IMR-90 (cell line): Measurements from ENCODE around the gene CD209. TPM values are rescaled to one million over a fixed set of nuclear protein-coding genes. Genes with fewer than 3 reads are reported as not detected.

Experiments
- ATAC-seq: fragments of 200-7000 bp; cut with Tn5 transposase; 2 replicates; pipeline ENCODE4 v1.9.1; 2020; ENCODE audit warnings: low read depth, mild to moderate bottlenecking, moderate library complexity
- BruUV-seq: library from RNA; stranded (reverse); fragments of 400-500 nt; replicated peaks from 2 replicates; lab custom pipeline; 2021; lab: Mats Ljungman, UMichigan
- CTCF ChIA-PET: fragments of 300-600 bp; formaldehyde crosslinking; extraction: SDS; loops from one replicate; lab custom pipeline; 2021; ENCODE audit warnings: antibody characterized with exemption; lab: Yijun Ruan, JAX
- POLR2A ChIA-PET: fragments of 300-600 bp; sonication (Branson Sonifier 250); formaldehyde crosslinking; loops from one replicate; lab custom pipeline; 2022; ENCODE audit warnings: antibody characterized with exemption; ENCODE audit not compliant: unreplicated experiment; lab: Charles Lee
- DNase-seq: peaks from one replicate; pipeline ENCODE4 v3.0.0; 2013
- H2AFZ ChIP-seq: replicated peaks from 2 replicates; pipeline ENCODE3; 2013; ENCODE audit warnings: low read length, mild to moderate bottlenecking; ENCODE audit not compliant: poor library complexity
- H2AK5ac ChIP-seq: 2 replicates; pipeline ENCODE4 v1.6.1; 2013; ENCODE audit warnings: low read depth, low read length, inconsistent platforms
- H2AK9ac ChIP-seq: replicated peaks from 2 replicates; pipeline ENCODE3; 2013; ENCODE audit warnings: mild to moderate bottlenecking, low read depth, low read length, moderate library complexity; ENCODE audit not compliant: poor library complexity
- H2BK120ac ChIP-seq: 2 replicates; pipeline ENCODE4 v1.6.1; 2013; ENCODE audit warnings: low read depth, low read length, inconsistent platforms
- H2BK15ac ChIP-seq: 3 replicates; pipeline ENCODE4 v1.6.1; 2013; ENCODE audit warnings: low read depth, low read length, inconsistent platforms
- H2BK20ac ChIP-seq: 2 replicates; pipeline ENCODE4 v1.6.1; 2013; ENCODE audit warnings: low read depth, mild to moderate bottlenecking, inconsistent platforms, low read length, moderate library complexity
- H2BK5ac ChIP-seq: 2 replicates; pipeline ENCODE4 v1.6.1; 2013; ENCODE audit warnings: mild to moderate bottlenecking, low read depth, low read length, inconsistent platforms; ENCODE audit not compliant: poor library complexity, severe bottlenecking
- H3K14ac ChIP-seq: replicated peaks from 2 replicates; pipeline ENCODE4 v1.6.1; 2013; ENCODE audit warnings: low read depth, low read length, inconsistent platforms
- H3K18ac ChIP-seq: 2 replicates; pipeline ENCODE4 v1.6.1; 2013; ENCODE audit warnings: low read depth, low read length, control low read depth
- H3K23ac ChIP-seq: 2 replicates; pipeline ENCODE4 v1.6.1; 2013; ENCODE audit warnings: low read depth, low read length, inconsistent platforms
- H3K27ac ChIP-seq: 2 replicates; pipeline ENCODE4 v1.5.1; 2013; ENCODE audit warnings: mild to moderate bottlenecking, control low read depth, low read length; ENCODE audit not compliant: insufficient read depth
- H3K27me3 ChIP-seq: 2 replicates; pipeline ENCODE4 v1.6.1; 2013; ENCODE audit warnings: low read length; ENCODE audit not compliant: control insufficient read depth, insufficient read depth
- H3K36me3 ChIP-seq: 2 replicates; pipeline ENCODE4 v1.6.1; 2013; ENCODE audit warnings: low read length, mixed read lengths; ENCODE audit not compliant: control insufficient read depth, insufficient read depth
- H3K4ac ChIP-seq: 2 replicates; pipeline ENCODE4 v1.6.1; 2013; ENCODE audit warnings: low read depth, low read length, inconsistent platforms
- H3K4me1 ChIP-seq: 2 replicates; pipeline ENCODE4 v1.6.1; 2013; ENCODE audit warnings: low read length, mixed read lengths; ENCODE audit not compliant: control insufficient read depth, insufficient read depth
- H3K4me2 ChIP-seq: 2 replicates; pipeline ENCODE4 v1.6.1; 2013; ENCODE audit warnings: low read depth, mild to moderate bottlenecking, control low read depth, low read length, moderate library complexity
- H3K4me3 ChIP-seq: 2 replicates; pipeline ENCODE4 v1.5.1; 2013; ENCODE audit warnings: low read depth, mild to moderate bottlenecking, control low read depth, low read length, moderate library complexity; ENCODE audit not compliant: insufficient read depth
- H3K56ac ChIP-seq: 2 replicates; pipeline ENCODE4 v1.6.1; 2013; ENCODE audit warnings: low read length, inconsistent platforms; ENCODE audit not compliant: insufficient read depth; ENCODE audit errors: extremely low read depth
- H3K79me1 ChIP-seq, 2 experiments: 2 replicates each; pipeline ENCODE4 v1.6.1; 2013; ENCODE audit warnings: low read length in 2 of 2, inconsistent platforms in 1 of 2, low read depth in 1 of 2
- H3K9ac ChIP-seq: 2 replicates; pipeline ENCODE4 v1.6.1; 2013; ENCODE audit warnings: low read depth, low read length, control low read depth
- H3K9me1 ChIP-seq: 2 replicates; pipeline ENCODE4 v1.6.1; 2013; ENCODE audit warnings: low read length, inconsistent platforms; ENCODE audit not compliant: insufficient read depth
- H3K9me3 ChIP-seq: 2 replicates; pipeline ENCODE4 v1.6.1; 2013; ENCODE audit warnings: low read length; ENCODE audit not compliant: control insufficient read depth, insufficient read depth
- H4K20me1 ChIP-seq: 2 replicates; pipeline ENCODE4 v1.6.1; 2013; ENCODE audit warnings: low read length, inconsistent platforms; ENCODE audit not compliant: insufficient read depth
- H4K5ac ChIP-seq: 2 replicates; pipeline ENCODE4 v1.6.1; 2013; ENCODE audit warnings: mild to moderate bottlenecking, low read depth, low read length, control low read depth
- H4K8ac ChIP-seq, 2 experiments: 2 replicates each; pipeline ENCODE4 v1.6.1; 2013; ENCODE audit warnings: low read depth in 2 of 2, low read length in 2 of 2, control low read depth in 1 of 2, inconsistent platforms in 1 of 2
- H4K91ac ChIP-seq: 2 replicates; pipeline ENCODE4 v1.6.1; 2013; ENCODE audit warnings: low read depth, low read length, inconsistent platforms; ENCODE audit not compliant: insufficient read depth
- NFE2L2 ChIP-seq: fragments of 150-350 bp; IDR thresholded peaks from 2 replicates; pipeline ENCODE4 v1.6.1; 2016; ENCODE audit warnings: low read depth, mild to moderate bottlenecking, low read length
- WGBS, 2 experiments: methylation state at CpG; one replicate each; pipeline versions ENCODE4 v1.1.5 to v1.1.7; 2013; ENCODE audit warnings: missing lambda C conversion rate in 2 of 2; ENCODE audit not compliant: insufficient read length in 1 of 2; ENCODE audit errors: extremely low coverage in 2 of 2; 5-methylcytosine and 5-hydroxymethylcytosine counted together
- dilution Hi-C: fragments of 300-500 bp; cut with HindIII; formaldehyde crosslinking; loops from one replicate; pipeline ENCODE4 v1.14.3; 2018; ENCODE audit warnings: low sequenced_read_pairs; ENCODE audit not compliant: unreplicated experiment
- in situ Hi-C: fragments of 300-500 bp; cut with MboI; formaldehyde crosslinking; loops from 3 replicates; pipeline ENCODE4 v1.14.3; 2019; ENCODE audit warnings: low sequenced_read_pairs, inconsistent platforms, mixed read lengths
- intact Hi-C: fragments of 100-400 bp; cut with micrococcal nuclease; formaldehyde crosslinking; loops from 2 replicates; pipeline ENCODE4 v1.10.0; 2022
- polyA plus RNA-seq, 3 experiments: library from polyadenylated mRNA; depleted of rRNA; stranded (reverse); fragments of >200 nt; gene quantifications; 2 replicates each; pipeline ENCODE4 v1.2.3, GENCODE V29; 2012; ENCODE audit warnings: low replicate concordance in 1 of 3
- total RNA-seq: library from RNA; depleted of rRNA; stranded (reverse); fragments of >200 nt; gene quantifications from 2 replicates; pipeline ENCODE4 v1.2.3, GENCODE V29; 2012

The CD209 gene
- total and polyA plus RNA-seq, 2 of the 4 experiments (the other 2 are of a cell fraction), result not detected

GRCh38 chr19:7792281-7792680, 44.9 kb upstream of the CD209 start:
- peak; percentile 51 for DNase-seq
- H3K36me3 ChIP-seq, result no peaks in the 10 kb centered on the region
- in situ Hi-C loops (loop anchor here (10.0 kb wide), 1 partner anchor 107 kb away; the partner anchor contains the start of gene TRAPPC5), dilution Hi-C loops (no loop called here), intact Hi-C loops (no loop called here)
- no peak for TF ChIP-seq NFE2L2
- 0% methylated on average over 1 of the region's 7 CpGs; no CpG with 5 or more reads in 1 of the 2 experiments for WGBS, 2 experiments
- H3K9me3 ChIP-seq, result no peaks in the 10 kb centered on the region; the same call in 1 of the 2 replicates
- no peak overlapping the region for H2BK120ac ChIP-seq
- H2AK9ac ChIP-seq, result no peak overlapping the region
- CTCF ChIA-PET, result no interaction called here
- no TSS peak for BruUV-seq
- peaks cover 6% of the 10 kb centered on the region for H3K4me1 ChIP-seq
- POLR2A ChIA-PET, result no interaction called here
- H2AFZ ChIP-seq, result no peak overlapping the region
- 0 out of 2 replicates have a peak, but pooled peaks cover 3% of the 10 kb centered on the region for H3K9me1 ChIP-seq
- no peak overlapping the region for H2BK20ac ChIP-seq
- no peak overlapping the region for H3K4me2 ChIP-seq
- no peak overlapping the region for H3K4ac ChIP-seq
- no peaks in the 10 kb centered on the region for H4K20me1 ChIP-seq
- no peaks in the 10 kb centered on the region for H3K79me1 ChIP-seq
- H3K56ac ChIP-seq, result no peak overlapping the region
- H2AK5ac ChIP-seq, result no peak overlapping the region
- H2BK15ac ChIP-seq, result no peak overlapping the region
- no peak overlapping the region for H3K9ac ChIP-seq
- no peak overlapping the region for H2BK5ac ChIP-seq
- no peak overlapping the region for H3K18ac ChIP-seq
- H3K14ac ChIP-seq, result no peak overlapping the region
- H4K5ac ChIP-seq, result no peak overlapping the region
- ATAC-seq, result 0 out of 2 replicates have a peak, but pooled peaks have one; percentile 30
- no peak overlapping the region for H3K4me3 ChIP-seq
- no peak overlapping the region for H3K23ac ChIP-seq
- H4K8ac ChIP-seq, result no peak overlapping the region
- no peak overlapping the region for H4K91ac ChIP-seq
- peaks cover 24% of the 10 kb centered on the region for H3K27me3 ChIP-seq
- no peak overlapping the region for H3K27ac ChIP-seq
